Activated CD8-positive, alpha-beta T cell treated with anti-CD3 and anti-CD28 coated beads for 36 hours (primary cell): Measurements from ENCODE around the gene CATSPER1. TPM values are rescaled to one million over a fixed set of nuclear protein-coding genes. Genes with fewer than 3 reads are reported as not detected.

Source experiments
- ATAC-seq: fragments of 200-7000 bp; cut with Tn5 transposase; one replicate; pipeline ENCODE4 v1.10.0; 2021; ENCODE audit warnings: mild to moderate bottlenecking, moderate library complexity
- CTCF ChIA-PET: fragments of 350-600 bp; sonication (Branson Sonifier 250); formaldehyde crosslinking; loops from one replicate; lab custom pipeline; 2021; ENCODE audit warnings: antibody characterized with exemption; lab: Charles Lee
- POLR2A ChIA-PET: fragments of 350-600 bp; sonication (Branson Sonifier 250); formaldehyde crosslinking; loops from one replicate; lab custom pipeline; 2021; ENCODE audit warnings: antibody characterized with exemption; lab: Charles Lee
- DNase-seq: peaks from one replicate; pipeline ENCODE4 v3.0.0-alpha.2; 2020
- H3K27ac Mint-ChIP-seq: one replicate; pipeline ENCODE4 v1.8.0; 2021; ENCODE audit warnings: mild to moderate bottlenecking, mixed read lengths
- H3K27me3 Mint-ChIP-seq: one replicate; pipeline ENCODE4 v1.8.0; 2021; ENCODE audit warnings: mixed read lengths
- H3K36me3 Mint-ChIP-seq: one replicate; pipeline ENCODE4 v1.8.0; 2021; ENCODE audit warnings: low read depth, mixed read lengths
- H3K4me1 Mint-ChIP-seq: one replicate; pipeline ENCODE4 v1.8.0; 2021; ENCODE audit warnings: low read depth, mixed read lengths
- H3K4me3 Mint-ChIP-seq: one replicate; pipeline ENCODE4 v1.8.0; 2021; ENCODE audit warnings: mild to moderate bottlenecking, moderate library complexity, mixed read lengths
- H3K9me3 Mint-ChIP-seq: one replicate; pipeline ENCODE4 v1.8.0; 2021; ENCODE audit warnings: mixed read lengths
- CTCF ChIP-seq: fragments of 200-600 bp; IDR thresholded peaks from one replicate; pipeline ENCODE4 v1.8.0; 2022; ENCODE audit warnings: antibody characterized with exemption, mild to moderate bottlenecking
- intact Hi-C: fragments of 100-400 bp; cut with micrococcal nuclease; formaldehyde crosslinking; loops from one replicate; pipeline ENCODE4 v1.10.0; 2022
- total RNA-seq, 2 experiments: library from RNA; stranded (reverse); gene quantifications; one replicate each; pipeline ENCODE4 v1.2.3, GENCODE V29; 2021

CATSPER1 gene
- total RNA-seq, 2 experiments from 2014 or later: not detected

- H3K27me3 Mint-ChIP-seq: no peaks in the 10 kb centered on the region
- DNase-seq (peak; percentile 96), ATAC-seq (peak; percentile 93)
- no peaks in the 10 kb centered on the region for H3K9me3 Mint-ChIP-seq
- peak within 1 kb of the TSS; percentile 98 for H3K4me3 Mint-ChIP-seq
- peaks cover 34% of the 10 kb centered on the region for H3K4me1 Mint-ChIP-seq
- POLR2A ChIA-PET: interaction anchor here (0.6 to 1.4 kb wide), 11 partner anchors 8 to 290 kb away, joined by 3 to 10 read pairs (median 4); partner anchors contain the start of genes CCDC85B, CST6, KAT5 and MUS81
- CTCF ChIA-PET: interaction anchor here (0.9 to 1.9 kb wide), 8 partner anchors 12 to 222 kb away, joined by 3 to 14 read pairs (median 4); partner anchors contain the start of genes AP5B1 and CCDC85B
- H3K36me3 Mint-ChIP-seq: peaks cover 63% of the 10 kb centered on the region
- intact Hi-C loops: no loop called here
- peak within 1 kb of the TSS; percentile 98 for H3K27ac Mint-ChIP-seq
- no peak for TF ChIP-seq CTCF
Measured at GRCh38 chr11:66001942-66002647, 24.2 kb downstream of the CATSPER1 start, which contains the start of the genes BANF1 and EIF1AD. Gene BANF1 (plus strand): TSS chr11:66002503. CDS start chr11:66003251, 748 bp downstream. Gene EIF1AD (minus strand): TSS chr11:66002157. CDS start chr11:66000389, 1,768 bp downstream.

- ATAC-seq: no peak
- POLR2A ChIA-PET: no interaction called here
- H3K4me1 Mint-ChIP-seq: peaks cover 17% of the 10 kb centered on the region
- no peaks in the 10 kb centered on the region for H3K9me3 Mint-ChIP-seq
- H3K27me3 Mint-ChIP-seq: no peaks in the 10 kb centered on the region
- intact Hi-C loops: no loop called here
- no peak overlapping the region for H3K4me3 Mint-ChIP-seq
- CTCF ChIA-PET: interaction anchor here (1.1 kb wide), 1 partner anchor 113 kb away, joined by 4 read pairs; no protein-coding TSS in a partner anchor
- H3K27ac Mint-ChIP-seq: peak overlapping the region; percentile 11
- no peak for DNase-seq
- H3K36me3 Mint-ChIP-seq: peaks cover 48% of the 10 kb centered on the region
- TF ChIP-seq CTCF: no peak
Measured at GRCh38 chr11:65997286-65997685, 29.0 kb downstream of the CATSPER1 start.

- peaks cover 22% of the 10 kb centered on the region for H3K36me3 Mint-ChIP-seq
- H3K27me3 Mint-ChIP-seq: no peaks in the 10 kb centered on the region
- CTCF ChIA-PET: interaction anchor here (0.6 to 4.3 kb wide), 11 partner anchors 30 to 279 kb away, joined by 3 to 41 read pairs (median 3); partner anchors contain the start of genes AP5B1, CCDC85B, FIBP and KAT5
- intact Hi-C loops: no loop called here
- no peak for TF ChIP-seq CTCF
- POLR2A ChIA-PET: interaction anchor here (1.0 to 1.2 kb wide), 2 partner anchors 21 to 102 kb away, joined by 3 to 4 read pairs; partner anchors contain the start of gene CCDC85B
- DNase-seq (no peak), ATAC-seq (no peak)
- H3K9me3 Mint-ChIP-seq: no peaks in the 10 kb centered on the region
- no peak overlapping the region for H3K4me3 Mint-ChIP-seq
- H3K4me1 Mint-ChIP-seq: peaks cover 5% of the 10 kb centered on the region
- no peak overlapping the region for H3K27ac Mint-ChIP-seq
Measured at GRCh38 chr11:65992056-65992455, 34.2 kb downstream of the CATSPER1 start.

- peak; percentile 99 for TF ChIP-seq CTCF
- CTCF ChIA-PET: interaction anchor here (0.6 to 4.3 kb wide), 43 partner anchors 10 to 377 kb away, joined by 3 to 41 read pairs (median 3); partner anchors contain the start of genes BANF1, CCDC85B, EIF1AD and FIBP
- Mint-ChIP-seq H3K36me3 (peaks cover 12% of the 10 kb centered on the region), H3K9me3 (no peaks in the 10 kb centered on the region), H3K27ac (peak overlapping the region; percentile 53), H3K4me3 (no peak overlapping the region), H3K4me1 (peaks cover 5% of the 10 kb centered on the region), H3K27me3 (no peaks in the 10 kb centered on the region)
- POLR2A ChIA-PET: interaction anchor here (0.7 to 1.4 kb wide), 5 partner anchors 27 to 210 kb away, joined by 3 to 4 read pairs (median 4); partner anchors contain the start of genes C11orf68 and SART1
- DNase-seq (peak; percentile 98), ATAC-seq (peak; percentile 99)
- intact Hi-C loops: loop anchor here (5.0 kb wide), 1 partner anchor 102 kb away; the partner anchor contains the start of gene FIBP
Measured at GRCh38 chr11:65988791-65989592, 37.3 kb downstream of the CATSPER1 start.
